ENCODE data around the gene IFT20.

IFT20 gene

DNA sequence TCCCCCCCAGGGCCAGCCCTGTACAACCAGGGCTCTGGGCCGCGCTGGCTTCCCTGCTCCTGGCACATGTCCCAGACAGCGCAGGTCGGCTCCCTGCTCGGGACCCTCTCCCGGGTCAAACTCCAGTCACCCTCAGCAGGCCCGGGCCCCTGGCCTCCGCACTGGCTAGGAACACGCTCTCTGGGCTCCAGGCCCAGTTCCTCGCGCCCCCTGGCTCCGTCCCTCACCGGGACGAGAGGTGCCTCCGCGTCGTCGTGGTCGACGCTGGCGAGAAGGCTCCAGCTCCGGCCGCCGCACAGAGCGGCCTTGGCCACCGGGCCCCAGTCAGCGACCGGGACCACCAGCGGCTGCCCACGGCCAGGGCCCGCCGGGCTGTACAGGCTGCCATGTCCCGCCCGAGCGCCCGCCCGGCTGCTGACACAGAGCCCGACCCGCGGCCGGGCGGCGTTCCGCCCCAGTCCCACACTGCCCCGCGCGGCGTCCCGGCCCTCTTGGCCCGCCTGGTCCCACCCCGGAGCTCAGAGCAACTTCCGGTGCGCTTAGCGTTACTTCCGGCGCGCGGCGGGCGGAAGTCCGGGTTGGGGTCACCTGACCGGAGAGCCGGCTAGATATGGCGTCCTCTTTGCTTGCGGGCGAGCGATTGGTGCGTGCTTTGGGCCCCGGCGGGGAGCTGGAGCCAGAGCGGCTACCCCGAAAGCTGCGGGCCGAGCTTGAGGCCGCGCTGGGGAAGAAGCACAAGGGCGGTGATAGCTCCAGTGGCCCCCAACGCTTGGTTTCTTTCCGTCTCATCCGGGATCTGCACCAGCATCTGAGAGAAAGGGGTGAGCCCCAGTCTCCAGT is 22.0 kb upstream of the IFT20 start, which contains the start of gene POLDIP2:
TSS of gene POLDIP2 (minus strand) at position 467 of the 840 bp plus-strand sequence. CDS start at position 388, 79 bp downstream.
- H3K27ac ChIP-seq (ENCODE audit: extremely low read depth, low read depth, low read length) = peak within 1 kb of the TSS; percentile 85
- POLR2A ChIA-PET = interaction anchor here (0.6 to 7.9 kb wide), 26 partner anchors 9 to 362 kb away, joined by 3 to 122 read pairs (median 5); partner anchors contain the start of genes IFT20, PIGS, RPL23A and SARM1
- H3K4me3 ChIP-seq (ENCODE audit: low read depth, low read length) = peak within 1 kb of the TSS; percentile 90
- peaks cover 55 to 69% of the 10 kb centered on the region in 2 experiments for H3K36me3 ChIP-seq (ENCODE audit: control insufficient read depth in 2 of 2, insufficient read depth in 1 of 2, low read length in 2 of 2)
- peaks cover 6% of the 10 kb centered on the region for H3K4me1 ChIP-seq (ENCODE audit: control insufficient read depth, insufficient read depth, low read length)
- CTCF ChIA-PET = interaction anchor here (0.6 to 2.9 kb wide), 9 partner anchors 10 to 552 kb away, joined by 3 to 21 read pairs (median 7); partner anchors contain the start of genes IFT20 and TNFAIP1
- H3K9me3 ChIP-seq (ENCODE audit: control insufficient read depth, insufficient read depth, low read depth, low read length) = no peaks in the 10 kb centered on the region
- TF ChIP-seq, protein P1, sequence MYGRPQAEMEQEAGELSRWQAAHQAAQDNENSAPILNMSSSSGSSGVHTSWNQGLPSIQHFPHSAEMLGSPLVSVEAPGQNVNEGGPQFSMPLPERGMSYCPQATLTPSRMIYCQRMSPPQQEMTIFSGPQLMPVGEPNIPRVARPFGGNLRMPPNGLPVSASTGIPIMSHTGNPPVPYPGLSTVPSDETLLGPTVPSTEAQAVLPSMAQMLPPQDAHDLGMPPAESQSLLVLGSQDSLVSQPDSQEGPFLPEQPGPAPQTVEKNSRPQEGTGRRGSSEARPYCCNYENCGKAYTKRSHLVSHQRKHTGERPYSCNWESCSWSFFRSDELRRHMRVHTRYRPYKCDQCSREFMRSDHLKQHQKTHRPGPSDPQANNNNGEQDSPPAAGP (tag by site-specific recombination; IDR thresholded peaks at IDR 0.05) = peak; percentile 73; the same call in 1 of the 2 replicates
- TF ChIP-seq ZNF394 (tag by site-specific recombination; IDR thresholded peaks at IDR 0.05; ENCODE audit: borderline replicate concordance) (peak; percentile 21; the same call in 1 of the 2 replicates), ZNF621 (tag by site-specific recombination; IDR thresholded peaks at IDR 0.05) (no peak), ZNF629 (tag by site-specific recombination; IDR thresholded peaks at IDR 0.05) (peak; percentile 82), ZNF704 (tag by site-specific recombination; IDR thresholded peaks at IDR 0.05) (peak; percentile 68; the same call in 1 of the 2 replicates), ZNF37A (tag by site-specific recombination; IDR thresholded peaks at IDR 0.05) (0 out of 2 replicates have a peak, but pooled peaks have one; percentile 26), TCF7L2 (IDR thresholded peaks at IDR 0.05; ENCODE audit: borderline replicate concordance, low read depth, low read length) (no peak), ZNF623 (tag by site-specific recombination; IDR thresholded peaks at IDR 0.05) (peak; percentile 25; the same call in 1 of the 2 replicates), ZNF549 (tag by site-specific recombination; IDR thresholded peaks at IDR 0.05) (no peak), ZNF707 (tag by site-specific recombination; IDR thresholded peaks at IDR 0.05) (no peak), ZFP69B (tag by site-specific recombination; IDR thresholded peaks at IDR 0.05) (peak; percentile 86), GLIS2 (tag by site-specific recombination; IDR thresholded peaks at IDR 0.05) (peak; percentile 53), YY1 (tag by site-specific recombination; IDR thresholded peaks at IDR 0.05) (peak; percentile 94), ZSCAN30 (tag by site-specific recombination; IDR thresholded peaks at IDR 0.05) (peak; percentile 79; the same call in 1 of the 2 replicates), ZBTB21 (tag by site-specific recombination; IDR thresholded peaks at IDR 0.05) (peak; percentile 54; the same call in 1 of the 2 replicates), PRDM1 (tag by site-specific recombination; IDR thresholded peaks at IDR 0.05) (no peak), SP2 (tag by site-specific recombination; IDR thresholded peaks at IDR 0.05) (peak; percentile 96), INSM2 (tag by site-specific recombination; IDR thresholded peaks at IDR 0.05) (peak; percentile 17; the same call in 1 of the 2 replicates), ZNF596 (tag by site-specific recombination; IDR thresholded peaks at IDR 0.05) (peak; percentile 19; the same call in 1 of the 2 replicates), ZNF449 (tag by site-specific recombination; IDR thresholded peaks at IDR 0.05) (peak; percentile 62; the same call in 1 of the 2 replicates)
- TF ChIP-seq, protein P2, sequence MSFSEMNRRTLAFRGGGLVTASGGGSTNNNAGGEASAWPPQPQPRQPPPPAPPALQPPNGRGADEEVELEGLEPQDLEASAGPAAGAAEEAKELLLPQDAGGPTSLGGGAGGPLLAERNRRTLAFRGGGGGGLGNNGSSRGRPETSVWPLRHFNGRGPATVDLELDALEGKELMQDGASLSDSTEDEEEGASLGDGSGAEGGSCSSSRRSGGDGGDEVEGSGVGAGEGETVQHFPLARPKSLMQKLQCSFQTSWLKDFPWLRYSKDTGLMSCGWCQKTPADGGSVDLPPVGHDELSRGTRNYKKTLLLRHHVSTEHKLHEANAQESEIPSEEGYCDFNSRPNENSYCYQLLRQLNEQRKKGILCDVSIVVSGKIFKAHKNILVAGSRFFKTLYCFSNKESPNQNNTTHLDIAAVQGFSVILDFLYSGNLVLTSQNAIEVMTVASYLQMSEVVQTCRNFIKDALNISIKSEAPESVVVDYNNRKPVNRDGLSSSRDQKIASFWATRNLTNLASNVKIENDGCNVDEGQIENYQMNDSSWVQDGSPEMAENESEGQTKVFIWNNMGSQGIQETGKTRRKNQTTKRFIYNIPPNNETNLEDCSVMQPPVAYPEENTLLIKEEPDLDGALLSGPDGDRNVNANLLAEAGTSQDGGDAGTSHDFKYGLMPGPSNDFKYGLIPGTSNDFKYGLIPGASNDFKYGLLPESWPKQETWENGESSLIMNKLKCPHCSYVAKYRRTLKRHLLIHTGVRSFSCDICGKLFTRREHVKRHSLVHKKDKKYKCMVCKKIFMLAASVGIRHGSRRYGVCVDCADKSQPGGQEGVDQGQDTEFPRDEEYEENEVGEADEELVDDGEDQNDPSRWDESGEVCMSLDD (tag by site-specific recombination; IDR thresholded peaks at IDR 0.05) = peak; percentile 71
- TF ChIP-seq, protein P3, sequence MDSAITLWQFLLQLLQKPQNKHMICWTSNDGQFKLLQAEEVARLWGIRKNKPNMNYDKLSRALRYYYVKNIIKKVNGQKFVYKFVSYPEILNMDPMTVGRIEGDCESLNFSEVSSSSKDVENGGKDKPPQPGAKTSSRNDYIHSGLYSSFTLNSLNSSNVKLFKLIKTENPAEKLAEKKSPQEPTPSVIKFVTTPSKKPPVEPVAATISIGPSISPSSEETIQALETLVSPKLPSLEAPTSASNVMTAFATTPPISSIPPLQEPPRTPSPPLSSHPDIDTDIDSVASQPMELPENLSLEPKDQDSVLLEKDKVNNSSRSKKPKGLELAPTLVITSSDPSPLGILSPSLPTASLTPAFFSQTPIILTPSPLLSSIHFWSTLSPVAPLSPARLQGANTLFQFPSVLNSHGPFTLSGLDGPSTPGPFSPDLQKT (IDR thresholded peaks at IDR 0.05; ENCODE audit: borderline replicate concordance, low read depth, low read length) = peak; percentile 82; the same call in 1 of the 2 replicates
- TF ChIP-seq, protein P4, sequence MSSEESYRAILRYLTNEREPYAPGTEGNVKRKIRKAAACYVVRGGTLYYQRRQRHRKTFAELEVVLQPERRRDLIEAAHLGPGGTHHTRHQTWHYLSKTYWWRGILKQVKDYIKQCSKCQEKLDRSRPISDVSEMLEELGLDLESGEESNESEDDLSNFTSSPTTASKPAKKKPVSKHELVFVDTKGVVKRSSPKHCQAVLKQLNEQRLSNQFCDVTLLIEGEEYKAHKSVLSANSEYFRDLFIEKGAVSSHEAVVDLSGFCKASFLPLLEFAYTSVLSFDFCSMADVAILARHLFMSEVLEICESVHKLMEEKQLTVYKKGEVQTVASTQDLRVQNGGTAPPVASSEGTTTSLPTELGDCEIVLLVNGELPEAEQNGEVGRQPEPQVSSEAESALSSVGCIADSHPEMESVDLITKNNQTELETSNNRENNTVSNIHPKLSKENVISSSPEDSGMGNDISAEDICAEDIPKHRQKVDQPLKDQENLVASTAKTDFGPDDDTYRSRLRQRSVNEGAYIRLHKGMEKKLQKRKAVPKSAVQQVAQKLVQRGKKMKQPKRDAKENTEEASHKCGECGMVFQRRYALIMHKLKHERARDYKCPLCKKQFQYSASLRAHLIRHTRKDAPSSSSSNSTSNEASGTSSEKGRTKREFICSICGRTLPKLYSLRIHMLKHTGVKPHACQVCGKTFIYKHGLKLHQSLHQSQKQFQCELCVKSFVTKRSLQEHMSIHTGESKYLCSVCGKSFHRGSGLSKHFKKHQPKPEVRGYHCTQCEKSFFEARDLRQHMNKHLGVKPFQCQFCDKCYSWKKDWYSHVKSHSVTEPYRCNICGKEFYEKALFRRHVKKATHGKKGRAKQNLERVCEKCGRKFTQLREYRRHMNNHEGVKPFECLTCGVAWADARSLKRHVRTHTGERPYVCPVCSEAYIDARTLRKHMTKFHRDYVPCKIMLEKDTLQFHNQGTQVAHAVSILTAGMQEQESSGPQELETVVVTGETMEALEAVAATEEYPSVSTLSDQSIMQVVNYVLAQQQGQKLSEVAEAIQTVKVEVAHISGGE (tag by site-specific recombination; conservative IDR thresholded peaks at IDR 0.05; ENCODE audit: low read depth) = peak; percentile 99

Data from HEK293 (cell line).